Measurements from ENCODE around the gene SH3D19. TPM values are rescaled to one million over a fixed set of nuclear protein-coding genes. Genes with fewer than 3 reads are reported as not detected.
A peak's percentile ranks its signal among the peaks of the same experiment; 100 is the strongest.

Gene SH3D19
- total and polyA plus RNA-seq, 3 experiments from 2014 or later: not detected

DNA sequence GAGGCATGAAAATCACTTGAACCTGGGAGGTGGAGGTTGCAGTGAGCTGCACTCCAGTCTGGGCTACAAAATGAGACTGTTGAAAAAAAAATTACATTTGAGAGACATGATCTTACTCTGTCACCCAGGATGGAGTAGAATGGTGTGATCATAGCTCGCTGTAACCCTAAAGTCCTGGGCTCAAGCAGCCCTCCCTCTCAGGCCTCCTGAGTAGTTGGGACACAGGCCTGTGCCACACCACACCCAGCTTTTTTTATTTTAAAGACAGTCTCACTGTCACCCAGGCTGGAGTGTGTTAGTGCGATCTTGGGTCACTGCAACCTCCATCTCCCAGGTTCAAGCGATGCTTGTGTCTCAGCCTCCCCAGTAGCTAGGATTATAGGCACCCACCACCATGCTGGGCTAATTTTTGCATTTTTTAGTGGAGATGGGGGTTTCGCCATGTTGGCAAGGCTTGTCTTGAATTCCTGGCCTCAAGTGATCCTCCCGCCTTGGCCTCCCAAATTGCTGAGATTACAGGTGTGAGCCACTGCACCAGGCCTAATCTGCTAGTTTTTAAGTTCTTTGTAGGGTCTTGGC is 219.9 kb downstream of the SH3D19 start:
- H3K27me3 ChIP-seq (ENCODE audit: insufficient read depth, low read length, poor library complexity, severe bottlenecking): no peaks in the 10 kb centered on the region
- no peak for DNase-seq
- H3K4me3 ChIP-seq (ENCODE audit: low read length): no peak overlapping the region
- no peak overlapping the region for H3K4me3 Mint-ChIP-seq
- H3K36me3 ChIP-seq (ENCODE audit: insufficient read depth, low read length): peaks cover 38% of the 10 kb centered on the region
- H3K4me1 ChIP-seq (ENCODE audit: insufficient read depth, low read length): peaks cover 18% of the 10 kb centered on the region
- H3K27ac ChIP-seq (ENCODE audit: low read depth, low read length): no peak overlapping the region
- H3K9me3 Mint-ChIP-seq: no peaks in the 10 kb centered on the region
- ChIA-PET CTCF (no interaction called here), POLR2A (no interaction called here)
- no peaks in the 10 kb centered on the region for H3K9me3 ChIP-seq (ENCODE audit: low read length)
- H3K27me3 Mint-ChIP-seq: no peaks in the 10 kb centered on the region
- peak overlapping the region in 2 of 8 donors; percentile 27 to 63 for H3K27ac Mint-ChIP-seq
- peaks cover 4 to 75% (median 15%) of the 10 kb centered on the region in 3 donors for H3K36me3 Mint-ChIP-seq
- peaks cover 24 to 52% (median 30%) of the 10 kb centered on the region in 3 donors for H3K4me1 Mint-ChIP-seq

DNA sequence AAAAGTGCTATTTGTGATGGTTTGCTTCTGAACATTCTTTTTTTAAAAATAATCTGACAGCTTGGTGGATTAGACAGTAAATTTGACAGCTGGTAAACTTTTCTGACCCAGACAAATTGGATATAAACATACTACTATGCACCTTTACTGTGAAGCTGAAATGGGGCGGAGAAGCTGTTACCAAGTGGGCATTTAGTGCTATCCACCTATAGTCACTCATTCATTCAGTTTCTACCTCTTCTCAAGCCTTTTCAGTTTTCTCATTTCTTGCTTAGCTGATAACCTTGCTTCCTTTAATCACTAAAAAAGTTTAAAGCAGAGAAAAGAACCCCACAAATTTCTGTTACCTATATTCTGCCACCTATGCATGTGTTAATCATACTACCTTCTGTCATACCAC is 220.8 kb downstream of the SH3D19 start:
- Histone ChIP-seq H3K27me3 (ENCODE audit: insufficient read depth, low read length, poor library complexity, severe bottlenecking) (no peaks in the 10 kb centered on the region), H3K36me3 (ENCODE audit: insufficient read depth, low read length) (peaks cover 38% of the 10 kb centered on the region), H3K4me1 (ENCODE audit: insufficient read depth, low read length) (peaks cover 21% of the 10 kb centered on the region), H3K9me3 (ENCODE audit: low read length) (no peaks in the 10 kb centered on the region), H3K4me3 (ENCODE audit: low read length) (no peak overlapping the region), H3K27ac (ENCODE audit: low read depth, low read length) (no peak overlapping the region)
- Mint-ChIP-seq H3K27me3 (no peaks in the 10 kb centered on the region), H3K36me3 (peaks cover 4 to 82% (median 15%) of the 10 kb centered on the region in 3 donors), H3K4me3 (peak overlapping the region in 1 of 7 donors; percentile 80), H3K9me3 (no peaks in the 10 kb centered on the region), H3K4me1 (peaks cover 31 to 59% (median 37%) of the 10 kb centered on the region in 3 donors), H3K27ac (peak overlapping the region in 4 of 8 donors; percentile 2 to 62 (median 33))
- ChIA-PET CTCF (no interaction called here), POLR2A (no interaction called here)
- DNase-seq: no peak

DNA sequence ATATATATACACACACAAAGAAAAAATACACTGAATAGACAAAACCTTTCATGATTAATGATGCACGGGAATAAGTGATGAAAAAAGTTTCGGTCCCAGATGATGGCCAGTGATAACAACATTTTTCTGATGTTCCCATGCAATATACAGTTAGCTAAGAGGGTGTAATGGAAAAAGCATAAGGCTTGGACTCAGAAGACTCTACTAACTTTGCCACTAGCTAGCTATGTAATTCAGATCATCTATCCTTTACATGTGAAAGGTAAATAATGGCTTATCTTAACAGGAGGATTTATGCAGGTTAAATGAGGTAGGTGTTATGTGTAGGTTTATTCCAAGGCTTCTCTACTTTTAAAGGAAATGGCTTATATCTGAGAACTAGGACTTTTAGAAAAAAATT is 221.6 kb downstream of the SH3D19 start:
- H3K27ac ChIP-seq (ENCODE audit: low read depth, low read length): no peak overlapping the region
- no peaks in the 10 kb centered on the region for H3K27me3 ChIP-seq (ENCODE audit: insufficient read depth, low read length, poor library complexity, severe bottlenecking)
- Mint-ChIP-seq H3K27ac (peak overlapping the region in 5 of 8 donors; percentile 2 to 71 (median 59)), H3K27me3 (no peaks in the 10 kb centered on the region), H3K9me3 (peaks cover 0 to 2% (median 0%) of the 10 kb centered on the region in 5 donors), H3K36me3 (peaks cover 4 to 86% (median 15%) of the 10 kb centered on the region in 3 donors), H3K4me1 (peaks cover 33 to 67% (median 41%) of the 10 kb centered on the region in 3 donors), H3K4me3 (no peak overlapping the region)
- H3K4me1 ChIP-seq (ENCODE audit: insufficient read depth, low read length): peaks cover 23% of the 10 kb centered on the region
- no peaks in the 10 kb centered on the region for H3K9me3 ChIP-seq (ENCODE audit: low read length)
- no peak overlapping the region for H3K4me3 ChIP-seq (ENCODE audit: low read length)
- DNase-seq: no peak
- POLR2A ChIA-PET: no interaction called here
- H3K36me3 ChIP-seq (ENCODE audit: insufficient read depth, low read length): peaks cover 38% of the 10 kb centered on the region
- CTCF ChIA-PET: no interaction called here

DNA sequence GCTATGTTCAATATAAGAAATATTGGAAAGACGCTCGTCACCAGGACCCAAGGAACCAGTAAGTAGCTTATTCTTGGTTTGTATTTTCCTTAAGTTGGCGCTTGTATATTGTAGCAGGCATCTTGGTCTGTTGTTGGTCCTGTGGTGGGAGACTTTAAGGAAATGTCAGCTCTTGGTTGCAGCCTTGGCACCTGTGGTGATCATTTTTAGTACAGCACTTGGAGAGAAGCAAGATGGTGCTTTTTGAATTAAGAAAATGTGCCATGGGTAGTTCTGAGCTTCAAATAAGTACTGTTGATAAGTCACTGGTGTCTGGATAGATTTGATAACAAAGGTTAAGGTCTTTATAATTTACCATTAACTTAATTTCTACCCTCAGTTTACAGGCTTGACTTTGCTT is 224.9 kb downstream of the SH3D19 start:
- ChIA-PET POLR2A (interaction anchor here (2.3 kb wide), 1 partner anchor 85 kb away, joined by 30 read pairs; the partner anchor contains the start of gene LRBA), CTCF (interaction anchor here (1.4 kb wide), 1 partner anchor 86 kb away, joined by 5 read pairs; the partner anchor contains the start of gene LRBA)
- H3K4me3 ChIP-seq (ENCODE audit: low read length): peak overlapping the region; percentile 94
- H3K9me3 Mint-ChIP-seq: peaks cover 0 to 2% (median 0%) of the 10 kb centered on the region in 5 donors
- H3K4me1 ChIP-seq (ENCODE audit: insufficient read depth, low read length): peaks cover 26% of the 10 kb centered on the region
- no peaks in the 10 kb centered on the region for H3K27me3 ChIP-seq (ENCODE audit: insufficient read depth, low read length, poor library complexity, severe bottlenecking)
- H3K4me1 Mint-ChIP-seq: peaks cover 30 to 61% (median 35%) of the 10 kb centered on the region in 3 donors
- H3K27ac ChIP-seq (ENCODE audit: low read depth, low read length): peak overlapping the region; percentile 79
- H3K36me3 Mint-ChIP-seq: peaks cover 0 to 59% (median 10%) of the 10 kb centered on the region in 3 donors
- no peaks in the 10 kb centered on the region for H3K9me3 ChIP-seq (ENCODE audit: low read length)
- H3K27ac Mint-ChIP-seq: peak overlapping the region; percentile 95 to 99 (median 98)
- H3K4me3 Mint-ChIP-seq: peak overlapping the region; percentile 95 to 99 (median 98)
- DNase-seq: no peak
- peaks cover 23% of the 10 kb centered on the region for H3K36me3 ChIP-seq (ENCODE audit: insufficient read depth, low read length)
- H3K27me3 Mint-ChIP-seq: peaks cover 0 to under 1% of the 10 kb centered on the region in 2 donors

DNA sequence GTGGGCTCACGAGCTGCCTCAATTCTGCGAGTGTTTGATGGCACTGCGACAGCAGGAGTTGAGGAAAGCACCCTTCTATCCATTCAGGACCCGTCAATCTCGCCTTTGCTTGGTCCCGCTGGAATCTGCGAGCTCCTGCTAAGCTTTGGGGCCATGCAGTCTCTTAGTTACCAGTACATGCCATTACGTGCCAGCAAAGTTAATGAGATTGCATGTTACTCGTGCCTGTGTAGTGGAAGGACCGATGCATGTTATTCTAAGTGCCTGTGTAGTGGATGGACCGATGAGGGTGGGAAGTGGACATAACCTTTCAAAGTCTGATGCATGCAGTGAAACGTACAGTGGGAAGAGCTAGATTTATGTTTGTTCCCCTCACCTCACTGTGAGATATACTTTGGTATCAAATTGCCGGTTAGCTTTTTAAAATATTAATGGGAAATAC is 225.4 kb downstream of the SH3D19 start:
- Histone ChIP-seq H3K27me3 (ENCODE audit: insufficient read depth, low read length, poor library complexity, severe bottlenecking) (no peaks in the 10 kb centered on the region), H3K4me3 (ENCODE audit: low read length) (peak overlapping the region; percentile 94), H3K27ac (ENCODE audit: low read depth, low read length) (peak overlapping the region; percentile 79), H3K4me1 (ENCODE audit: insufficient read depth, low read length) (peaks cover 26% of the 10 kb centered on the region), H3K36me3 (ENCODE audit: insufficient read depth, low read length) (peaks cover 23% of the 10 kb centered on the region), H3K9me3 (ENCODE audit: low read length) (no peaks in the 10 kb centered on the region)
- H3K4me1 Mint-ChIP-seq: peaks cover 30 to 61% (median 35%) of the 10 kb centered on the region in 3 donors
- peak overlapping the region; percentile 95 to 99 (median 98) for H3K4me3 Mint-ChIP-seq
- H3K27ac Mint-ChIP-seq: peak overlapping the region; percentile 95 to 99 (median 98)
- no peak for DNase-seq
- peaks cover 0 to 2% (median 0%) of the 10 kb centered on the region in 5 donors for H3K9me3 Mint-ChIP-seq
- CTCF ChIA-PET: interaction anchor here (1.4 kb wide), 1 partner anchor 85 kb away, joined by 5 read pairs; the partner anchor contains the start of gene LRBA
- H3K27me3 Mint-ChIP-seq: peaks cover 5 to 6% of the 10 kb centered on the region in 2 donors
- peaks cover 0 to 58% (median 10%) of the 10 kb centered on the region in 3 donors for H3K36me3 Mint-ChIP-seq
- POLR2A ChIA-PET: interaction anchor here (2.3 kb wide), 1 partner anchor 84 kb away, joined by 30 read pairs; the partner anchor contains the start of gene LRBA

DNA sequence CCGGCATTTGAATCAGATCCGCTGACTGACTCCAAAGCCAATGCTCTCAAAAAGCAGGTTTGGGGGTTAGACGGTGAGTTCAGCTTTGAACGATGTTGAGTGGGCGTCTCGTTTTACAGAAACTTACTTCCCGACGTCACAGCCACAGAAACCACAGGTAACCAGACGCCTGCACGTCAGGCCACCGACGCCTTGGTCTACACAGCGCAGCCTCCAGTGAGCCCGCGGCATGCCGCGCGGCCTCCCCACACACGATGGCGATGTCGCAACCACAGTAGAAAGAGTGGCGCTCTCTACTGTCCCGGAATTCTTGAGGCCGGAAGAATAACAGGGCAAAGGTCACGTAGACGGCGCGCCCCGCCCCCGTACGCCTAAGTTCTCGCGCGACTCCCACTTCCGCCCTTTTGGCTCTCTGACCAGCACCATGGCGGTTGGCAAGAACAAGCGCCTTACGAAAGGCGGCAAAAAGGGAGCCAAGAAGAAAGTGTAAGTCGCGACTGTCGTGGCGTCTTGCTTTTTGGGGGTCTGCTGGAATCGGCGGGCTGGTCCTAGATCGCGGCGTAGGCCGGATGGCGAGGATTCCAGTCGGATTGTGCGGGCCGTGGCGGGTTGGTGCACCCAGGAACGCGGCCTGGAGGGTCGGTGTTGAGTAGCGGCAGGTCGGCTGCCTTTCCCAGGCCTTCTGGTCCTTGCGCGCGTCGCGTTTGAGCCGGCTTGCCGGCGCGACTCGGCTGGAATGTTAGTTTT is 226.0 kb downstream of the SH3D19 start, which contains the start of gene RPS3A:
TSS of gene RPS3A (plus strand) at position 400 of the 747 bp plus-strand sequence. CDS start at position 425, 25 bp downstream.
- peak within 1 kb of the TSS; percentile 88 for H3K27ac ChIP-seq (ENCODE audit: low read depth, low read length)
- peaks cover 26% of the 10 kb centered on the region for H3K4me1 ChIP-seq (ENCODE audit: insufficient read depth, low read length)
- POLR2A ChIA-PET: interaction anchor here (0.8 to 2.3 kb wide), 3 partner anchors 9 to 84 kb away, joined by 3 to 30 read pairs (median 3); partner anchors contain the start of gene LRBA
- peaks cover 23% of the 10 kb centered on the region for H3K36me3 ChIP-seq (ENCODE audit: insufficient read depth, low read length)
- H3K4me3 ChIP-seq (ENCODE audit: low read length): peak within 1 kb of the TSS; percentile 94
- H3K4me1 Mint-ChIP-seq: peaks cover 30 to 56% (median 35%) of the 10 kb centered on the region in 3 donors
- CTCF ChIA-PET: interaction anchor here (0.9 to 1.4 kb wide), 2 partner anchors 85 to 93 kb away, joined by 3 to 5 read pairs; partner anchors contain the start of gene LRBA
- peaks cover 0 to 2% (median 0%) of the 10 kb centered on the region in 5 donors for H3K9me3 Mint-ChIP-seq
- DNase-seq: peak; percentile 94 to 100 (median 99)
- no peaks in the 10 kb centered on the region for H3K9me3 ChIP-seq (ENCODE audit: low read length)
- no peaks in the 10 kb centered on the region for H3K27me3 ChIP-seq (ENCODE audit: insufficient read depth, low read length, poor library complexity, severe bottlenecking)
- peaks cover 0 to 52% (median 7%) of the 10 kb centered on the region in 3 donors for H3K36me3 Mint-ChIP-seq
- H3K27me3 Mint-ChIP-seq: peaks cover 5 to 9% of the 10 kb centered on the region in 2 donors
- peak within 1 kb of the TSS; percentile 95 to 99 (median 98) for H3K4me3 Mint-ChIP-seq
- H3K27ac Mint-ChIP-seq: peak within 1 kb of the TSS; percentile 95 to 99 (median 98)

DNA sequence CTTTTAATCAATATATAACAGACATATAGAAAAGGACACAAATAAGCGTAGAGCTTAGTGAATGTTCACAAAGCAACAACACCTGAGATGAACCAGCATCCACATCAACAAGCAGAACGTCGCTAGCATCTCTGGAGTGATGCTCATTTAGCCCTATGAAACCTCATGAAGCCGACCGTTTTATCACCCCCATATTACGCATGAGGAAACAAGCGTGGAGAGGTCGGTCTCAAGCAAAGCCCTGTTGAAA is 226.5 kb downstream of the SH3D19 start:
- peaks cover 0 to 47% (median 7%) of the 10 kb centered on the region in 3 donors for H3K36me3 Mint-ChIP-seq
- POLR2A ChIA-PET: interaction anchor here (0.5 to 2.3 kb wide), 4 partner anchors 8 to 83 kb away, joined by 3 to 30 read pairs (median 3); partner anchors contain the start of gene LRBA
- peaks cover 30 to 53% (median 35%) of the 10 kb centered on the region in 3 donors for H3K4me1 Mint-ChIP-seq
- no peak for DNase-seq
- no peaks in the 10 kb centered on the region for H3K27me3 ChIP-seq (ENCODE audit: insufficient read depth, low read length, poor library complexity, severe bottlenecking)
- CTCF ChIA-PET: interaction anchor here (0.9 kb wide), 1 partner anchor 92 kb away, joined by 3 read pairs; no protein-coding TSS in a partner anchor
- H3K4me3 ChIP-seq (ENCODE audit: low read length): peak overlapping the region; percentile 91
- H3K27ac Mint-ChIP-seq: peak overlapping the region; percentile 95 to 99 (median 98)
- no peaks in the 10 kb centered on the region for H3K9me3 ChIP-seq (ENCODE audit: low read length)
- H3K36me3 ChIP-seq (ENCODE audit: insufficient read depth, low read length): peaks cover 23% of the 10 kb centered on the region
- peak overlapping the region; percentile 88 for H3K27ac ChIP-seq (ENCODE audit: low read depth, low read length)
- peaks cover 26% of the 10 kb centered on the region for H3K4me1 ChIP-seq (ENCODE audit: insufficient read depth, low read length)
- H3K9me3 Mint-ChIP-seq: peaks cover 0 to 2% (median 0%) of the 10 kb centered on the region in 5 donors
- H3K4me3 Mint-ChIP-seq: peak overlapping the region; percentile 95 to 99 (median 98)
- peaks cover 5 to 14% of the 10 kb centered on the region in 2 donors for H3K27me3 Mint-ChIP-seq

Measured in CD8-positive, alpha-beta memory T cell (primary cell).